IPS-18c (cell line): ENCODE measurements around the gene DLX2.

ENCODE experiments used
- H3K4me3 ChIP-seq: 2 replicates; pipeline ENCODE4 v1.7.0; 2013; ENCODE audit warnings: low read depth, mild to moderate bottlenecking, low read length, moderate library complexity; ENCODE audit not compliant: insufficient read depth
- H3K9me3 ChIP-seq: one replicate; pipeline ENCODE4 v1.6.1; 2013; ENCODE audit warnings: mild to moderate bottlenecking, low read length, moderate library complexity; ENCODE audit not compliant: control insufficient read depth, insufficient read depth

Gene DLX2

DNA sequence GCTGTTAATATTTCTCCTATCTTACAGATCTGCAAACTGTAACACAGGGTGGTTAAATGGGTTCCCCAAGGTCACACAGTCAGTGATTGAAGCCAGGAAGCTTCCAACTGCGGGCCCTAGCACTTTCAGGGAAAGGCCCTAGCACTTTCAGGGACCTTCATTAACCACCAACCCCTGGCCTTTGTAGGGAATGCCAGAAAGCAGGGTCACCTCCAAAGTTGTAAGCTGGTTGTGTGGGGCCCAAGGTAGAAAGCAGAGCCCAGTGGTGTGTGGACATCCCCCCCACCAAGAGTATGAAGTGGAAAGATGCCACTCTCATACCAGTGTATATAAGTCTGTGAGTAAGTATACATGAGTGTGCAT lies 4.4 kb downstream of the DLX2 start:
- H3K4me3 ChIP-seq: no peak overlapping the region
- peaks cover 2% of the 10 kb centered on the region for H3K9me3 ChIP-seq

DNA sequence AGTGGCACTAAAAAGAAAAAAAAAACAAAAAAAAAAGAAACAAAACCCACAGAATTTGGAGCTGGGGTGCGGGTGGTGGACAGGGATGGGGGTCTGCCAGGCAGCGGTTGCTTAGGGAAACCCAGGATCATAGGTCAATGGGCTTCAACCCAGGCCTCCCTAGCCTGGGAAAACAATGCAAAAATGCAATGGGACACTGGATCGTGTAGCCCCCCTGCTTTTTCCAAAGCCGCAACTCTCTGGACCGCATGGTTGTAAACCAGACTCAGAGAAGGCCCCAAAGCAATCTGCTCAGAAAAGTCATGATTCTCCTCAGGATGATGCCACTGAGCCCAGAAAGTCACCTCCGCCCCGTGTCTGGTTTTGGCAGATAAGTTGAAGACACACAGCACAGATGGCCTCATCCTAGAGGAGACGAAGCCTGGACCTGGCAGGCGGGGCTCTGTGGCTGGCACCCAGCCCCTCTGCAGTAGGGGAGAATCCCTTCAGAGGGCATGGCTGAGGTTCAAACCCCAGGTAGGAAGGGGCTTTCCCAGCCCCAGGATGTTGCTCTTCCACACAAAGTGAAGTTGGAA lies 5.1 kb downstream of the DLX2 start:
- Histone ChIP-seq H3K4me3 (no peak overlapping the region), H3K9me3 (peaks cover 2% of the 10 kb centered on the region)

DNA sequence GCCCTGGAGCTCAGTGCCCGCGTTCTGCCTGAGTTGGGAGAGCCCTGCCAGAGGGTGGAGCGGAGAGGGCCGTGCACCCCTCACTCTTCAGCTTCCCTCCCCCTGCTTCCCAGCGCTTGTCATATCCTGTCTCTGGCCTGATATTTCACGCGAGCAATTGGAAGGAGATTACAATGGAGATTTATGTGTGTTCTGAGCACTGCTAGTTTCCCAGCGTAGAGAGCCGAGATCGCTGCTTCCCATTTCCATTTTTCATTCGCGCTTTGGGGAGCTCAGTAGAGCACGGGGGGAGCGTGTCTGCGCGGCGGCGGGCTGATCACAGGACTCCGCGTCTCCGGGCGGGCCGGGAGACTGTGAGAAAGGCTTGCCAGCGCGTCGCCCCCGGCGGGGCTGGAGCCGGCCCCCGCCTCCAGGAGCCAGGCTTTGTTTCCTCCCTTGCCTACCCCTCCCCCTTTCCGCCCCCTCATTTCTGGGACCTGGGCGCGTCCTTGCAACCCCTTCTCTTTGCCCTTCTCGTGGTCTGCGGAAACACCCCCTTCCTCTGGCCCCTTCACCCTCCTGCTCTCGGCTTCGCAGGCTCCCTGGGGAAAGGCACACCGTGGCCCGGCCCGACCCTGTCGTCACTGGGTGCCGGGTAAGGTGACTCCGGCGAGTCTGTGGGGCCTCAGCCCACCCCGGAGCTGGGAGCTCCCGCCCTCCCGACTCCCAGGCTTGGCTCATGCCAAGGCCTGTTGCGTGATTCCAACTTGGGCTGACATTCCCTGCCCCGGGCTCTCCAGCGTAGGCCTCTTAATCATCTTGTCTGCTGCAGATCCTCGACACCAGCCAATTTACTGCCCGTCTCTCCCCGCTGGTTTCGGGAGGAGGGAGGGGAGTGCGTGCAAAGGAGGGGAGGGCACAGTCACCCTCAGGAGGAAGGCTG lies 5.8 kb downstream of the DLX2 start:
- H3K4me3 ChIP-seq: peak overlapping the region; percentile 41
- H3K9me3 ChIP-seq: peaks cover 2% of the 10 kb centered on the region

DNA sequence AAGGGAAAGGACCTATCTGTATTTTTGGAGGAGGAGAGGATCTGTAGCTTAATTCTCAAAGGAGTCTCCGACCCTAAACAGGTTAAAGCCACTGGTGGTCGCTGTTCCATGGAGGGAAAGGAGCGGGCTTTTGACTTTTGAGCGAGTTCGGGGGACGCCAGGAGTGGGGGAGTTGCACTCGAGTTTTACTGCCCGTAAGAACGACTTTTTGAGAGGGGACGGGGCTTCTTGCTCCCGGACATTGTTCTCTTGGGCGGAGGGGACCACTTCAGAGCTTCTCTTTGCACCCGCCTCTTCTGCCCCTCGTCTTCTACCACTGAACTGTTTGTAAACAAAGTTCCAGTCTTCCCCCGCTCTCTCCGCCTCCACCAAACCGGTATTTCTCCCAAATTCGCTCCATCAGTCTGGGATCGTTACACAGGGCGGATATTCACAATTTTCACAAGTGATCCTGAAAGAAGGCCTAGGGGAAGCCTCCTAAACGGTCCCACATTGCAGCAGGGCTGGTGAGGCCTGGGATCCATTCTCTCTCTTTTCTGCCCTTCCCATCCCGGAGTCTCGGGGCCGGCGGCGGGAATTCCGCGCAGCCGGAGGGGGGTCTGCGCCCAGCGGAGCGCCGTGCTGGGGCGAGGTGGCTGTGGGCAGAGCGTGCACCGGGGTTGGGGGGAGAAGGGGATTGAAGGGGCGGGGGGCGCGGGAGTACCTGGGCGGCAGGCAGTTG lies 6.6 kb downstream of the DLX2 start:
- peak overlapping the region; percentile 47 for H3K4me3 ChIP-seq
- H3K9me3 ChIP-seq: peaks cover 2% of the 10 kb centered on the region

DNA sequence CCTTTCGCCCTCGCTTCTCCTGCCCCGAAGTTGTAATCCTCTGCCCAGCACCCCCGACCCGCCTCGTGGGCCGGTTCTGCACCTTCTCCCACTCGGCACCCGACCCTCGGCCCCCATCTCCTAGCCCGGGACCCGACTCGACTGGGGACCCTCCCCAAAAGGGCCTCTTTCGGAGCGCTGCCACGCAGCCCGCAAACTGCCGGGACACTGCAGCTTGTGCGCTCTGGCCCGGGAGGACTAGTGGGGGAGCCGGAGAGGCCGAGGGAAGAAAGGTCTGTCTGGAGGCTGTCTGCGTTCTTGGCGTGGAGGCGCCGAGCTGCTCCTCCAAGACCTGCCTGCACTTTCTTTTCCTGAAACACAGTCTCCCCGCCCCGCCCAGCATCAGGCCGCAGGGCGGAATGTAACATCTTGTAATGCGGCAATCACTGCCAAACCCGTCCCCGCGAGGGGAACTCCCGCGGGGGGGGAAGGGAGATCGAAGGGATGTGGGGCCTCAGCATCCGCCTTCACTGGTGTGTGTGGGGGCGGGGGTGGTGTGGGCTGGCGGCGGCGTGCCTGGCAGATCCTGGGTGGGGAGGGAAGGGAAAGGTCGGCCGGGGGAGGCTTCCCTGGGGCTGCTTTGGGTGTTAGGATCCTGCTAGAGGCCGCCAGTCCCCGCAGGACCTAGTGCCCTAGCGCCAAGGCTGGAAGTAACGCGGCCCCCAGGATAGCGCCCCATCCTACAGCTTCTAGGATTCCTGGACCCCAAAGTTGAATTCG lies 7.4 kb downstream of the DLX2 start:
- Histone ChIP-seq H3K9me3 (peaks cover 3% of the 10 kb centered on the region), H3K4me3 (peak overlapping the region; percentile 40)

DNA sequence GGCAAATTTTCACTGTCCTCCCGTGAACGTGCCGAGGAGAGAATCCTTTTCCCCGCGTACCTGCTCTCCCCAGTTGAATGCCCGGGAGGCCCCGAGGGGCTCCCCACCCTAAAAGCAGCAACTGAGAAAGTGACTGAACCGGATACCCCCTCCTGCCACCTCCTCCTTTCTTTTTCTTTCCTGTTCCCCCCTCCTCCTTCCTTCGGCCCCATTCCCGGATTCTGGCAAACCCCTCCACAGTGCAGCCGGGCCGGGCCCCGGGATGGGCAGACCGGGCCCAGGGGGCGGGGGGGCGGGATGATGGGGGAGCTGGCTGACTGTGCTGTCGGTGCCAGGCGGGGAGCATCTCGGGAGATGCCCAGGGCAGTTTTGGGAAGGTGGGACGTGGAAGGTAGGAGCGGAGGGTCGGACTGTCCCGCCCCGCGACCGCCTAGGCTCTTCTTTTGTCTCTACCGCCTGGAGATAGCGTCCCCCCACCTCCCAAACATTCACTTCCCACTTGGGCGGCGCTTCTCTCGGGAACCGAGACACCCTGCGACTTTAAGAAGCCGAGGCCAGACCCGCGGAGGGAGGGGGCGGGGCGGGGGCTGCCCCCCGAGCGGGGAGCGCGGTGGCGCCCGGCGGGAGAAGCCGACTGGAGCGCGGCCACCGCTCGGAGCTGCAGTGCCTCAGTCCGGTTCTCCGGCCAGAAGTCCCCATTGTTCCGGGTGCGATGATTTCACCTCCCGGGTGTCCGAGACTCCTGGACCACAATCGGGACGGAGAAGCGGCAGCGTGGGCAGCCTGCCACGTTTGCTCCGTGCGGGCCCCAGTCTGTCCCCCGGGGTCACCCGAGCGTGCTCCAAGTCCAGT lies 8.2 kb downstream of the DLX2 start:
- Histone ChIP-seq H3K9me3 (peaks cover 4% of the 10 kb centered on the region), H3K4me3 (peak overlapping the region; percentile 40)

DNA sequence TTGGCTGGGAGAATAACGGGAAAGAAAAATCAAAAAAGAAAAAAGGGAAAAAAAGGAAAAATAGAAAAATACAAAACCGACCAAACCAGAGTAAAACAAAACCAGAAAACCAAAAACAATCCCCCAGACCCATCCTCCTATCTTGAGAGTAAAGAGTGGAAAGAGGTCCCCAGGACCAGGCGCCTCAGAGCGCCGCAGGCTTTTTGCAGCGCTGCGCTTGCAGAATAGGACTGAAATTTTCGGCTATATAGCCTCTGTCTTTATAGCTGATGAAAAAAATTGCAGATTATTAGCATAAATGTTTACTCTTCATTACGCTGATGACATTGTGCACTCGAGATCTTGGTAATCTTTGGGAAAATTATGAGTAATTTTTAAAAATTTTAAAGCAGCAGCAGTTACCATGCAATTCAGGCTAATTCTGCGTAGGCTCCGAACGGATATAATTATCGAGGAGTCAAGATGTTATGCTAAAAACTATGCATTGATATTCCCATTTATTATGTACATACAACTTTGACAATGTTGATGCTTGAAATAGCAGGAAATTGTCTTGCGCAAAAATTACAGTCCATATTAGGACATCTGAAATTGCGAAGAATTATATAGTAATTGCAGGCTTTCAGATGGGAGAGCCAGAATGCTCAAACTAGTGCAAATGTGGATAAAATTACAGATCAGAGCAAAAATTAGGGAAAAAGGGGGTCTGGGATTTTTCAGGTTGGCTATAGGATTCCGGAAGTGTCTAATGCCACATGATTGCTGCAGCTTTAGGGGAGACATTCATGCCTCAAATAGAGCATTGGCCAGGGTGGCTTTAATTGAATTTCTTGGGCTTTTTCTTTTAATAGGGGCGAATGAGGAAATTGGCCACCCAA lies 9.0 kb downstream of the DLX2 start:
- H3K9me3 ChIP-seq: peaks cover 4% of the 10 kb centered on the region
- H3K4me3 ChIP-seq: peak overlapping the region; percentile 17; the same call in 1 of the 2 replicates

DNA sequence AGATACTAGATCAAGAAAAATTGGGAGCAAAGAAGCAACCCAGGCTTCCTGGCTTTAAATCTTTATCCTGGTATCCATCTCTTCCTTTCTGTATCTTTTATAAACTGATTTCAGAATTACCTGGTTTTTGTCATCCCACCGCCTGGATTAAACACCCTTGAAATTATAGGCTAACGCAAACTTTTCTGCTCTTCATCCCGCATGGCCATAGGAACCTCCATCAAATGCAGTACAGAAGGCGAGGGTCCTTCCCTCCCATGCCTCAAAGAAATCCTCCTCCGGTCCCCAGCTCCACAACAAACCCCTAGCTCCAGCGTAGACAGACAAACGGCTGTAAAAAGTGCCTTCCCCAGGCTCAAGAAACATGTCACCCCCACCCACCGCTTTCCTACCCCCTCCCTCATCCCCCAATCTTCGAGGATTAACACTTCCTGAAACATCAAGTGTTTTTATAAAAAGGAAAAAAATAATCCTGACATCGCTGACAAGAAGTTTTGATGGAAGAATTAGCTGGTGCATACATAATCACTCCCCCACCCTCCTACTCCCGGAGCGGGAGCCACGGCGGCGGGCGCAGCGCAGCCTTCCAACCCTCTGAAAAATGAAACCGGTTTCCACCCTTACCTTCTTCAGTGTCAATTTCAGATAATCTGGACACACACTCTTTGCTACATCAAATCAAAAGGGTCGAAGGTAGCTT lies 9.8 kb downstream of the DLX2 start:
- no peak overlapping the region for H3K4me3 ChIP-seq
- H3K9me3 ChIP-seq: peaks cover 4% of the 10 kb centered on the region

DNA sequence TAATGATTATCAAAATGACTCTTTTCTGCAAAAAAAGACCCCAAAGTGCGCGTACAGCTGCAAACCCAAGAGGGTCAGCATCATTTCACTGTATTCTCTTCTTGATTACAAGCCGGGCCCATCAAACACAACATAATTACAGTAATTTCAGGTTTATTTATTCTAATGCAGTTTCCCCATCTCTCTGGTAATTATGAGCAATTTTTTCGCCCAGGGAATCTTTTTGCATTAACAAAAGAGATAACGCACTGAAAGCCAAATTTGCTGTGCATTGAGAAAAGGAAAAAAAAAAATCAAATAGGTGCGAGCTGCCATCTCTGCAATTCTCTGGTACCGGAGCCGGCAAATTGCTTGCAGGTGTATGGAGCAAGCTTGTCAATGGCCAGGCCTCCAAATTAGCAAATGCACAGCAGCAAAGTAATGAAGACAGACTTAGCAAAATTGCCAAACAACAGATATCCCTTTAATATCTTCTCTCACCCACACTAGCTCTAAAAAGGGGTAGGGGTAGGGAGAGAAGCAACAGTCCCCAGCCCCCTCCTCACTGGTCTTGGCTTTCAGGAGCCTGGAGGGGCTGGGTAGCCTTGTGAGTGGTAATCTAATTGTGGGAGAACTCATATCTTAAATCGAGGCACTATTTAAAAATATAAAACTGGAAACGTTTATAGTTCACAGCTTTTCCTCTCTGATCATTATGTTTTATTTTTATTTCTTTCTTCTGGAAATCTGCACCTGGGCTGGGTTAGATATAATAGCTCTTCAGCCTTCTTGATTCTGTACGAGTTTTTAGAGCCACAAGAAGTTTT lies 10.7 kb downstream of the DLX2 start:
- Histone ChIP-seq H3K4me3 (no peak overlapping the region), H3K9me3 (peaks cover 4% of the 10 kb centered on the region)

DNA sequence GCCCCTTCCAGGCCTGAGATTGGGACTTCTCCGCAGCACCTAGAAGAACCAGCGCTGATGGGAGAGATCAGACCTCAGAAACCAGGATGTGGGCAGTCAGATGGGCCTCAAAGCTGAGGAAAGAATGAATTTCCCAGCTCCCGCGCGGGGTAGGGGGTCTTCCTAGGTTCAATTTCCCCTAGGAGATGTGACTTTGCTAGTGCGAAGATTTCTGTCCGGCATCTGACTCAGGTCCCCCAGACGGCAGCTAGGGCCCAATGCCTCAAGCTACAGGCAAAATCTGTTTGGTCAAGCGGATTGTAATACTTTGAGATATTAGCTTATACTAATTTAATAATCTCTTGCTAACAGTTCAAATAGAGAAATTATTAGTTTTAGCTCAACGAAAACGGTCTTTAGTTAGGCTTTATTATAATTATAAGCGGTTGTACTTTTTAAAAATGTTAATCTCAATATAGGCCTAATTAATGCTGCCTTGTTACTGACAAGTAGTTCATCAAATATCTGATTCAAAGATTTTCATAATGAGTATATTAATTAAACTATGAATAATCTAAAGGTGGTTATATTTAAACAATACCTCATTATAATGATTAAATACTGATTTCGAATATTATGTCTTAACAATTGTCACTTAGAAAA lies 11.6 kb downstream of the DLX2 start:
- H3K4me3 ChIP-seq: no peak overlapping the region
- peaks cover 4% of the 10 kb centered on the region for H3K9me3 ChIP-seq

DNA sequence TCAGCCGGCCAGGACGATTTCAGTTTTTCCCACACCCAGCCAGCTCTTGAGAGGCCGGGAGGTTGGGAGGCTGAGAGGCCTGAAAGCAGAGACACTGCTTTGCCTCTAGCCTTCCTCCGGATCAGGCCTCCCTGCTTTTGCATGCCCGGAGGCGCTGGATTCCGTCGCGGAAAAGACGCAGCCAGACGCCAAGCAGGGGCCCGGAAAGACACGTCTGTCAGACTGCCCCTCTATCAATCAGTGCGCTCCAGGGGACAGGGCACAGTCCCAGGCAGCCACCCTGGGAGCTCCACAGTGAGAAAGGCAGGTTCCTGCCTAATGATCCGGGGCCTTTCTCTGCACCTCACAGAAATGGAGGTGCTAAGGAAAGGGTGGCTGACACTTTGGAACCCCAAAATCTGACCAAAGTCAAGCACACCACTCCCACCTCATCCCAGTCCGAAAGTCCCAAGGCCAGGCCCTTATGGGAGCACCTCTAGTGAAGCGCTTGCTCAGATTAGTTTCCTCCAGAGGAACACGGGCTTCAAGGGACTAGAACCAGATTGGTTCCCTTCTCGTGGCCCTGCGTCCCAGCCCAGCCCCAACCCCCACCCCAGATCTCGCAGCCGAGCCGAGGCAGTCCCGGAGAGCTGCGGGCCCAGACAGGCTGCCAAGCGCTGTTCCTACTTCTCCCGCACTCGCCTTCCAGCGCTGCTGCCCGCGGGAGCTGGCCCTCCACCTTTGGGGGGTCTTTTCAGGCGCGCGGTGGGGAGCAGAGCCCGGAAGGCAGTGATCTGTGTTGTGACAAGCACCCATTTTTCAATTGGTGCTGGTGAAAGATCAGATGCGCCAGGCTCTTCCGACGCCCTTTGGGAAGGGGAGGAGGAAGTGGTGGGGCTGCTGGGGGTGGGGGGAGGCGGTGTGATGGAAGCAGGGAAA lies 12.4 kb downstream of the DLX2 start:
- Histone ChIP-seq H3K9me3 (peaks cover 2% of the 10 kb centered on the region), H3K4me3 (no peak overlapping the region)

DNA sequence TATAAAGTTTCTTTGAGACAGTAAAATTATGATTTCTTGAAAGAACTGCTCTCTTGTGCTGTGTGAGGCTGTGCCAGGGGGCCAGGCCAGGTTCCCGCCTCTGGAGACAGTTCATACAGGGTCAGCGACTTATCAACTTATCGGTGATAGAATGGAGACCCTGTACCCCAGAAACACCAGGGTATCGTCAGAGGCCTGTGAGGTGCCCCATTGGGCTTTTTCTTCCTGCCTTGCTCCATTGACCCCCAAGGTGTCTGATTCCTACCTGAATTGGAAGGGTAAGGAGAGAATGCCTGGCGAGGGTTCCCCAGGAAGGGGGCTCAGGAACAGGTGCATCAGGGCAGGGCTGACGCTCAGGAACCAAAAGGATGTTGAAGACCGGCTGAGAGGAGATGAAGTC lies 13.1 kb downstream of the DLX2 start:
- Histone ChIP-seq H3K9me3 (peaks cover 2% of the 10 kb centered on the region), H3K4me3 (no peak overlapping the region)

DNA sequence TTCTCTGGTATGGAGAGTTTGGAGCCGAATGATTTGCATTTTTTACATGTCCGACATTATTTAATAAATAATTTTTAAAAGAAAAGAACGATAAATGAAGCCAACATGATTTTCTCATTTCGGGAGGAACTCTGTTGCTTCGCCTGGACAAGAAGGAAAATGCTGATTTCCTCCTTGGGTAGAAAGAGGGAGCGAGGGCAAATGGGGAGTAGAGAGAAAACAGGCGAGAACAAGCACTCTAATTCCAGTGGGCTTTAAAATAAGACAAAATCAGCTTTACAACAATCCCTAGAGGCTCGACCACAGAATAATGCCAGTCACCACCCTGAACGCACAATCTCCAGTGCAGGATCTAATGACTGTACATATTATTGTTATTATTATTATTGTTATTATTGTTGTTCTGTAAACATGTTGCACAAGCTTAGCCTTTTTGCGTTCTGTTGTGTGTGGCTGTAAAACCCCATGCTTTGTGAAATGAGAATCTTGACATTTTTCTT lies 13.6 kb downstream of the DLX2 start:
- no peak overlapping the region for H3K4me3 ChIP-seq
- H3K9me3 ChIP-seq: peaks cover 2% of the 10 kb centered on the region
